Measurements from ENCODE around the gene GAMT.

DNA sequence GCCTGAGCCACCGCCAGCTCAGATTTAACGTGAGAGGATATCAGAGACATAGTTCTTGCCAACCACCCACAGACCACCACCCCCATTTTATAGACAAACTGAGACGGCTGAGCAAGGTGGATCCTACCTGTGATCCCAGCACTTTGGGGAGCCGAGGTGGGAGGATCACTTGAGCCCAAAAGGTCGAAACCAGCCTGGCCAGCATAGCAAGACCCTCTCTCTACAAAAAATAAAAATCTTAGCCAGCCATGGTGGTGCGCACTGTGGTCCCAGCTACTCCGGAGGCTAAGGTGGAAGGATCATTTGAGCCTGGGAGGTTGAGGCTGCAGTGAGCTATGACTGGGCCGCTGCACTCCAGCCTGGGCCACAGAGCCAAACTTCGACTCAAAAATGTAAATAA, 48.2 kb downstream of the GAMT start:
- TF ChIP-seq, protein P1, sequence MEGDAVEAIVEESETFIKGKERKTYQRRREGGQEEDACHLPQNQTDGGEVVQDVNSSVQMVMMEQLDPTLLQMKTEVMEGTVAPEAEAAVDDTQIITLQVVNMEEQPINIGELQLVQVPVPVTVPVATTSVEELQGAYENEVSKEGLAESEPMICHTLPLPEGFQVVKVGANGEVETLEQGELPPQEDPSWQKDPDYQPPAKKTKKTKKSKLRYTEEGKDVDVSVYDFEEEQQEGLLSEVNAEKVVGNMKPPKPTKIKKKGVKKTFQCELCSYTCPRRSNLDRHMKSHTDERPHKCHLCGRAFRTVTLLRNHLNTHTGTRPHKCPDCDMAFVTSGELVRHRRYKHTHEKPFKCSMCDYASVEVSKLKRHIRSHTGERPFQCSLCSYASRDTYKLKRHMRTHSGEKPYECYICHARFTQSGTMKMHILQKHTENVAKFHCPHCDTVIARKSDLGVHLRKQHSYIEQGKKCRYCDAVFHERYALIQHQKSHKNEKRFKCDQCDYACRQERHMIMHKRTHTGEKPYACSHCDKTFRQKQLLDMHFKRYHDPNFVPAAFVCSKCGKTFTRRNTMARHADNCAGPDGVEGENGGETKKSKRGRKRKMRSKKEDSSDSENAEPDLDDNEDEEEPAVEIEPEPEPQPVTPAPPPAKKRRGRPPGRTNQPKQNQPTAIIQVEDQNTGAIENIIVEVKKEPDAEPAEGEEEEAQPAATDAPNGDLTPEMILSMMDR (IDR thresholded peaks at IDR 0.05), result no peak
- TF ChIP-seq POLR2A (IDR thresholded peaks at IDR 0.05), result no peak
